Left renal cortex interstitium (tissue), 4 donors: ENCODE measurements around the gene OR1I1. TPM values are rescaled to one million over a fixed set of nuclear protein-coding genes. Genes with fewer than 3 reads are reported as not detected.

Experiments
- DNase-seq, 4 donors: peaks; one replicate each; pipeline ENCODE4 v3.0.0-alpha.2; 2013; ENCODE audit warnings: low read depth in 4 of 4, low spot score in 2 of 4, missing footprints in 1 of 4
- polyA plus RNA-seq, 4 donors: library from polyadenylated mRNA; unstranded; fragments of 120-200 nt; gene quantifications; one replicate each; pipeline ENCODE4 v1.2.1, GENCODE V29; 2013; ENCODE audit not compliant: insufficient read length in 4 of 4

The OR1I1 gene
- polyA plus RNA-seq, 4 donors = 0.03 to 0.09 (median 0.06) TPM

- DNase-seq = no peak
These were observed 56.4 kb downstream of the OR1I1 start for GRCh38 chr19:15138427-15138826.

- DNase-seq = no peak
These were observed 59.1 kb downstream of the OR1I1 start for GRCh38 chr19:15141143-15141542.

GRCh38 chr19:15142313-15142712 is 60.3 kb downstream of the OR1I1 start:
- DNase-seq = no peak

Other genes with a start within 250 kb of the OR1I1 start
- gene OR7A5, start 247.0 kb upstream of the OR1I1 start, polyA plus RNA-seq = not detected
- gene OR7C1, start 247.0 kb upstream of the OR1I1 start, polyA plus RNA-seq = under 1 TPM; 0.06 to 0.24 (median 0.12) TPM
- not detected for gene OR7A10, start 233.3 kb upstream of the OR1I1 start, polyA plus RNA-seq
- gene OR7A17, start 196.1 kb upstream of the OR1I1 start, polyA plus RNA-seq = under 1 TPM in 2 of 4 donors, not detected in 2; 0.05 to 0.08 TPM
- not detected for gene OR7C2, start 140.7 kb upstream of the OR1I1 start, polyA plus RNA-seq
- gene SLC1A6, start 102.3 kb upstream of the OR1I1 start, polyA plus RNA-seq = under 1 TPM; 0.34 to 0.81 (median 0.48) TPM
- gene CASP14, start 32.7 kb upstream of the OR1I1 start, polyA plus RNA-seq = under 1 TPM in 2 of 4 donors, not detected in 2; 0.09 to 0.11 TPM
- gene SYDE1, start 25.2 kb downstream of the OR1I1 start, polyA plus RNA-seq = 10 to 100 TPM; 16.5 to 32.6 (median 22.5) TPM
- 100 to 1,000 TPM in 3 of 4 donors, 10 to 100 TPM in 1; 87.3 to 127 (median 122) TPM for gene NOTCH3, start 118.8 kb downstream of the OR1I1 start, polyA plus RNA-seq
- 1 to 10 TPM; 4.3 to 6.9 (median 5.2) TPM for gene EPHX3, start 150.2 kb downstream of the OR1I1 start, polyA plus RNA-seq